ENCODE results near the gene PARM1.

PARM1 gene, protein sequence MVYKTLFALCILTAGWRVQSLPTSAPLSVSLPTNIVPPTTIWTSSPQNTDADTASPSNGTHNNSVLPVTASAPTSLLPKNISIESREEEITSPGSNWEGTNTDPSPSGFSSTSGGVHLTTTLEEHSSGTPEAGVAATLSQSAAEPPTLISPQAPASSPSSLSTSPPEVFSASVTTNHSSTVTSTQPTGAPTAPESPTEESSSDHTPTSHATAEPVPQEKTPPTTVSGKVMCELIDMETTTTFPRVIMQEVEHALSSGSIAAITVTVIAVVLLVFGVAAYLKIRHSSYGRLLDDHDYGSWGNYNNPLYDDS

DNA sequence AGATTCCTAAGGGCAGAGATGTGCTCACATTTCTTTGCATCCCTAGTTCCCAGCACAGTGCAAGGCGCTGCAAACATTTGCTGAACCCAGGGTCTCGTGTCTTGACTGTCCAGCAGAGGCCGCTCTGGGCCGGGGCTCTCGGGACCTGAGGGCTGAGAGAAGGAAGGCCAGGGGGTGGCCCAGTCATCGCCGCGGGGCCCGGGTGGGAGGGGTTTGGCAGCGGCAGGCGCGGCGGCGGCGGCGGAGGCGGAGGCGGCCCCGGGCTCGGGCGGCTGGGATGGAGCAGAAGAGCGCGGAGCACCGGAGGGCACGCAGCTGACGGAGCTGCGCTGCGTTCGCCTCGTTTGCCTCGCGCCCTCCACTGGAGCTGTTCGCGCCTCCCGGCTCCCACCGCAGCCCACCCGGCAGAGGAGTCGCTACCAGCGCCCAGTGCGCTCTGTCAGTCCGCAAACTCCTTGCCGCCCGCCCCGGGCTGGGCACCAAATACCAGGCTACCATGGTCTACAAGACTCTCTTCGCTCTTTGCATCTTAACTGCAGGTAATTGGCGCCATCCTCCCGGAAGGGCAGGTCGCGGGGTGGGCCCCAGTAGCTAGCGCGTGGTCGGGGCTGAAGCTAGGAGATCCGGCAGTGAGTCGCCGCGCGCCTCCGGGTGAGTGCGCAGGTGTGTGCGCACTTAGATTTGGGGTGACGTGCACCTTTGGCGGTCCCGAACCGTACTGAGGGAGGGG is at the start of gene PARM1:
Gene PARM1 (plus strand): TSS at position 285 of the 730 bp plus-strand sequence. CDS start 212 bp downstream, at position 497.
- no peak for DNase-seq (ENCODE audit: low read depth)

DNA sequence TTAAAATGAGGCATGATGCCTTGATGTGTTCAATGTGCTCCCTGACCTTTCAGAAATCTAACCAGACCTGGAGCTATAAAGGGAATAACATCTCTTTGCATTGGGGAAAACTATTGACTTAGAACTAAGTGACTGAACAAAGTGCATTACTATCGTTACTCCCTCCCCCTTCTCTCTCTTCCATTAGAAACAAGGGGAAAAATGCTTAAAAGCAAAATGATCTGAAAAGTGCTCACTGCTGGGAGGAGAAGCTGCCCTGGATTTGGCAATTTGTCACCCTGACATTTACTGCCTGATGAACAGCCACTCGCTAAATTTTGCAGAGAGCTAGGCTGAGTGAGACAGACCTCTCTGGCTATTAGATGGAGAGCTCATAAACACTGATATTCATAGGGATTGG is 48.6 kb upstream of the PARM1 start:
- no peak for DNase-seq (ENCODE audit: low read depth)

DNA sequence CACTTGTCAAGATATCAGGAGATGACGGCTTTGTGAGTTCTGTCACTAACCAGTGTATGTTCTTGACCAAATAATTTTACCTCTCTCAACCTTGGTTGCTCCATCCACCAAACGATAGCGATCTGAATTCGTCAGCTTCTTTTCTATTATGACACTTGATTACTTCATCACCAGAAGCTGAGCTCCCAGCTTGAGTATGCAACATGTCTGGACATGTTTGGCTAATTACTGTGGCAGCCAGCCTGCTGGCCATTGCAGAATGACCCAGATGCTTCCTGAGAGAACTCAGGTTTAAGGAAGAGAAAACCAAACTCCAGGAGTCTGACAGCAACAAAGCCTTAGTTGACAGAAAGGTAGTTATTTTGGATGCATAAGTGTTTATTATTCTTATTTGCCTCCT is 46.4 kb upstream of the PARM1 start:
- DNase-seq (ENCODE audit: low read depth), result no peak

DNA sequence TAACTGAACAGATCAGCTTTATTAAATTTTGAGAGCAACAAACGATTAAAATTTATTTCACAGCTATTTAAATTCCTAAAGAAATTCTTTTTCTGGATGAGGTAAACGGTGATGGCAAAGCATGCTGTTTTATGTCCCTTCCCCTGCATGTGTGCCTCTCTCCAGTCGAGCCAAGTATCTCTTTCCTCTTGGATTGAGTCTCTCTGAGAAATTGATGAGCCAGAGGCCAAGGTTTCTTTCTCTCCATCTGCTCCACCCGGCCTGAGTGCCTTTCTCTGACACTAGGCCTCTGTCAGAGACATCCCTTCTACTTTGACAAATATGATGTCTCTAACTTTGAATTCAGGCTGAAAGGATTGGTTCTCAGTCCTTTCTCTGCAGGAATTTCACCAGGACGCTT is 42.6 kb upstream of the PARM1 start:
- no peak for DNase-seq (ENCODE audit: low read depth)

DNA sequence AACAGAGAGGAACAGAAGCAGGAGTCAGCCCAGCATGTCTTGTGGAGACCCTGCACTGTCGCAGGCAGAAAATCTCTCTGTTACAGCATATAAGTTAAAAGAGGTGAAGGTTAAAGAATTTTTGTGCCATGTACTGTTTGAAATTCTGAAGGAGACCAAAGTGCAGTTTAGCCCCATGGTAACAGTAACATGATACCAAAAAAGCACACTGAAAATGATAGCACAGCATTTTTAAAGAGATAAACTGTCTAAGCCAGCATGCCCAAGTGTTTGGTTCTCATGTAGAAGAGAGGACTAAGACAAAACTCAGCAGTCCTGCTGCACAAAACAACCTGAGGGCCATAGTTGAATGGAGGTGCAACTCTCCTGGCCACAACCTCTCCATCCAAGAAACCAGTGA is 41.9 kb upstream of the PARM1 start:
- no peak for DNase-seq (ENCODE audit: low read depth)

DNA sequence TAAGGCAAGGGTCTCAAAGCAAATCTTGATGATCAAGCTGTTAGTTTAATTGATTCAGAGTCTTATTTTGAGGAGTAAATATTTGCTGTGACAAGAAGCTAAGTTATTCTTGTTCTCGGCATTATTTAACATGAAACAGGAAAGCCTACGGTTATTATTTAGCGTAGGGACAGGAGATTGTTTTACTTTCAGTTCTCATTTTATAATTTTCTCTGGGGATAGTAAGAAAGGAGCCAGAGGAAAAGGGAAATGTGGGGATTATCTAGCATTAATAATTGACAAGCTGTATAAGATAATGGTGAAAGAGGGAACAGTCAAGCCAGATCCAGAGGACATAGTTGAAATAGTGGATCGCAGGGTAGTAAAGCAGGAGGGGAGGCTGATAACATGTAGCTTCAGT is 39.7 kb upstream of the PARM1 start:
- DNase-seq (ENCODE audit: low read depth), result no peak

DNA sequence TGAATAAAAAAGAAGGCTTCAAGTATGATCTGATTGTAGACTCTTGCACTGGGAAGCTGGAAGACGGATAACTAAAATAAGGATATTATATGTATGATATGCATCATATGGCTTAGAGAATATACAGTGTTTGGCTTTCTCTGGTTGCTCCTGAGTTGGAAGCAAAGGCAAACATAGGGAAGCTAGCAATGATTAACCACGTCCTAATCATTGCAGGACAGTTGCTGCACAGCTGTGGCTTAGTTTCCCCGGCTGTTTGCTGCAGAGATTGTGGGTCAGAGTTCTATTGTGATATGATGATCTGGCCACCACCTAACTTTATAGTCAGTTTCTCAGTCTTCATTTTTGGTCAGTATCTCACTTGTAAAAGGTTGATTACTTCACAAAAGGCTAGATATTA is 36.3 kb upstream of the PARM1 start:
- DNase-seq (ENCODE audit: low read depth), result no peak

DNA sequence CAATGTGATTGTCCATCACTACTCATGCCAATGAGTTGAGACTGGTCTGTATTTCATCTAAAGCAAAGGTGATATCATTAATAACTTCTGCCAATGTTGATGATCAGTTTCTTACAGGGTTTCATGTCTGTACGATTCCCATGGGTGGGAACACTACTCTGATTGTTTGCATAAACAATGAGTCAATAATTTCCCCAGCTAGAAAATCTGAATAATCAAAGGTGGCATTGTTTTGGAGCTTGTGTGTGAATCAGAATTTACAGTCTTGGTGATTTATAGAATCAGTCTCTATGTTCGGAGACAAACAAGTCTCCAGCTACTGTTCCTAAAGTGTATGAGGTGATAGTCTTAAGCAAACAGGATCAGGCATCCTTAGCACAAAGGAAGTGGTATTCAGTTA is 35.5 kb upstream of the PARM1 start:
- no peak for DNase-seq (ENCODE audit: low read depth)

DNA sequence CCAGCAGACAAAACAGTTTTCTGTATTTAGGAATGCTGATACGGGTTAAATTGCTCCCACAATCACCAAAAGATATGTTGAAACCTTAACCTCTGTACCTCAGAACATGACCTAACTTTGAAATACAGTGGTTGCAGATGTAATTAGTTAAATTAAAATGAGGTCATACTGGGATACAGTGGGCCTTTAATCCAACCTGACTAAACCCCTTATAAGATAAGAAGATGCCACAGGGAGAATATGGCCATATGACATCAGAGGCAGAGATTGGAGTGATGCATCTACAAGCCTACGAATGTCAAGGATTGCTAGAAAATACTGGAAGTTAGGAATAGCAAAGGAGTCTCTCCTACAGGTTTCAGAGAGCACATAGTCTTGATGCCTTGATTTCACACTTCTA is 32.1 kb upstream of the PARM1 start:
- no peak for DNase-seq (ENCODE audit: low read depth)

DNA sequence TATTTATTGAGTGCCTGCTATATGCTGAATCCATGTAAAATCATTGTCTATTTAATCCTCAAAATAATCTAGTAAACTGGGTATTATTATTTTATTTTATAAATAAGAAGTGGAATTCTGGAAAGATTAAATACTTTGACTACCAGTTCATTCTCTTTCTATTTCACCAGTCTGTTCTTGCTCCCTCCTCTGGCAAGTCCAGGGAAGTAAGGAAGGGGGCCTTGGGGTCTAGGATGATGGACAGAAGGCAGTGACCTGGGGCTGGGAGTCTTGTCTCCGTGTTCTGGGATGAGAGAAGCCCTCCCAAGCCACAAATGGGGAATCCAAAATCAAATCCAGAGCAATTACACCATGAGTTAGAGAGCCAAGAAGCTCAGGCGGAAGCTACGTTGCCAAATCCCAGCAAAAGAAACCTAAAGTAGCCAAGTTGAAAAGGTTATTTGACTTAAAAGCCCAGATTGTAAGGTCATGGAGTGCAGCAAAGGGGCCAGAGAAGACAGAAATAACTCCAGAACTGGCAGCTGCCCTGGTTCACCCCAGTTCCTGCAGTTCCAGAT is 28.3 kb upstream of the PARM1 start:
- no peak for DNase-seq (ENCODE audit: low read depth)

DNA sequence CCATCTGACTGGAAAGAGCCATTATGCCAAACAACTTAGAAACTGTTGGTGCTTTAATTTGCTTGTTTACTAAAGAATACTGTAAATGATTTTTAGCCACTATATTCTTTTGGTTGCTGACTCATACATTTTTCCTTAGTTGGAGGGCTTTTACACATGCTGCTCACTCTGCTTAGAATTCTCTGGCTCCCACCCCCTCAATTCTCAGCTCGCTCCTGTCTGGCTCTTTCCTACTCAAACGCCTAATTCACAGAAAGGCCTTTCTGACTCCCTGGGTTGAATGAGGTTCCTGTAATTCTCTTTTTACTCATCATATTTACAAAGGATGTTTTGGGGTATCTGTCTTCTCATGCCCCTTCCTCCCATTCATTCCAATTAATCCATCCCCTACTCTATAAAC is 26.1 kb upstream of the PARM1 start:
- DNase-seq (ENCODE audit: low read depth), result no peak

DNA sequence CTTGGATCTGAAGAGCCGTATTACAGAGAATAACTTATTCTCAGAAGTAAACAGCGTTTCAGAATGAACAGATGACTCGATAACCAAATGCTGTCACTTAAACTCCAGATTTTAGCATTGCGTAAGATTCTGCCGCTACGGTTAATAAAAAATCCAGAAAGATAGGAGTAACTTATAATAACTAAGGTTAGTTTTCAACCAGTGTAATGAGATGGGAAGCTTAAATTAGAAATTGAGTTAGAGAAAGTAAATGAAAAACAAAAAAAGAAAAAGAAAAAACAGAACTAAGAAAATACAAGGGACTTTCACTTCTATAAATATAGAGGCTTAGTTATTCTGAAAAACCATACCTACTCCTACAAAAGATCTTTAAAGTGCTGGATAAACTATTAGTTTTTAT is 13.1 kb upstream of the PARM1 start:
- DNase-seq (ENCODE audit: low read depth), result no peak

DNA sequence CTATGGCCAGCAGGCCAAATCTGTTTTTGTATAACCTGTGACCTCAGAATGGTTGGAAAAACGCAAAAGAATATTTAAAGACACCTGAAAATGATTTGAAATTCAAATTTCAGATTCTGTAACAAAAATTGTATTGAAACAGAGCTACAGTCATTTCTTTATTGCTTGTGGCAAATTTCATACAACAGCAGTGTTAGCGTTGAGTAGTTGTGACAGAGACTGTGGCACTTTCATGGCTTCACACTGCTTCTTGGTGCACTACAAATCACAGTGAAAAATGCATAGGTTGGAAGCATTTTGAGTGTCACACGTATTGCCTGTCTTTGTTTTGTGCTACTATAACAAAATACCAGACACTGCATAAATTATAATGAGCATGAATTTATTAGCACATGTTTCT is 12.2 kb upstream of the PARM1 start:
- no peak for DNase-seq (ENCODE audit: low read depth)

DNA sequence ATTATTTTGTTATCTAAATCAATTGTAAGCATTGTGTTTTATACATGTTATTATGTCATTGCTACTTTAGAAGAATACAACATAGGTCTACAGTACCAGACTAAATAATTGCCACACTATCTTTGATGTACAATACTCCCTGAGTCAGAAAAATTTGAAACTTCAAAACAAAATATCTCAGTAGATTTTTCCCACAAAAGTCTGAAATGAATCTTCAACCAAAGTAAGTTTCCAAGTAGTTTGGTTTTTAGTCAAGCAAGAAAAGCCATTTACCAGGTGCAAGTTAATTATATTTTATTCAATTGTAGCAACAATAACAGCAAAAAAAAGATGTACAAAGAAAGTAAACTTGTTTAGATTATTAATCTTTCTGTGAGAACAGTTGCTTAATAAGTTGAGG is 11.4 kb upstream of the PARM1 start:
- no peak for DNase-seq (ENCODE audit: low read depth)

DNA sequence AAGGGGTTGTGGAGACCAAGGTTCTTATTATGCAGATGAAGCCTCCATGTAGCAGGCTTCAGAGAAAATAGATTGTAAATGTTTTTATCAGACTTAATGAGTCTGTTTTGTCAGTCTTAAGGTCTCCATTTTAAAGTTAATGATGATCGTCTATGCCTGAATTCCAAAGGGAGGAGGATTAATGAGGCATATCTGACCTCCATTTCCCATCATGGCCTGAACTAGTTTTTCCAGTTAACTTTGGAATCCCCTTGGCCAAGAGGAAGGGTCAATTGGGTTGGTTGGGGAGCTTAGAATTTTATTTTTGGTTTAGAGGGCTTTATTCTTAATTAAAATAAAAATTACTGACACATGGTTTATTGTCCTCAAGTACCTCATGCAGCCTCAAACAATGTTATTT is 6.9 kb upstream of the PARM1 start:
- DNase-seq (ENCODE audit: low read depth), result no peak

DNA sequence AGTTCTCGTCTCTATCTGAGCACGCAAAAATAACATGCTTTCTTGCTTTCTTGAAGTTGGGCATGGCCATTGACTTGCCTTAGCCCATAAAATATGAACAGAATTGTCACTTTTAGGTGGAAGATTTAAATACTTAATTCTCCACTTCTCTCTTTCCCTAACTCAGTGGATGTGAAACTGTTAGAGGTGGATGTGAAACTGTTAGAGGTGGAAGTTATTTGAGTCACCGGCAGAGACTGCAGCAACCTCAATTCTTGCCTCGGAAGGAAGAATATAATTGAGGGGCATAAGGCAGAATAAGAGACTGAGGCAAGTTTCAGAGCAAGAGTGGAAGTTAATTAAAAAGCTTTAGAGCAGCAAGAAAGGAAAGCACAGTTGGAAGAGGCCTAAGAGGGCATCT is 2.8 kb upstream of the PARM1 start:
- DNase-seq (ENCODE audit: low read depth), result no peak

DNA sequence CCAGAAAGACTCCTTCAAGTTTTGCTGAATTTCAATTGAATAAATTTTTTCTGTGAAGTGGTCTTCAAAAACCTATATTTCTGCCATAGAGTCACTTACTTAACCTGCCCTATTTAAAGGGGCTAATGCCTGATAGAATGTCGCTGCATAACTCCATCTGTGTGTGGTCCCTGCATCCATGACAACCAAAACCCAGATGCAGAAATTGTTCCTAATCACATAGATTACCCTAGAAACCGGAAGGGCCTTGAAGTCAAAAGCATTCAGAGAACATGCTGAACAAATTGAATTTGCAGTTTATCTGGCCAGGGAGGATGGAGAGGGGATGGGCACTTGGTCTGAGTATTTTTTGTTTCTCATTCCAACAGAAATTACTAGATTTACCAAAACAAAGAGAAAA is 1.5 kb upstream of the PARM1 start:
- no peak for DNase-seq (ENCODE audit: low read depth)

DNA sequence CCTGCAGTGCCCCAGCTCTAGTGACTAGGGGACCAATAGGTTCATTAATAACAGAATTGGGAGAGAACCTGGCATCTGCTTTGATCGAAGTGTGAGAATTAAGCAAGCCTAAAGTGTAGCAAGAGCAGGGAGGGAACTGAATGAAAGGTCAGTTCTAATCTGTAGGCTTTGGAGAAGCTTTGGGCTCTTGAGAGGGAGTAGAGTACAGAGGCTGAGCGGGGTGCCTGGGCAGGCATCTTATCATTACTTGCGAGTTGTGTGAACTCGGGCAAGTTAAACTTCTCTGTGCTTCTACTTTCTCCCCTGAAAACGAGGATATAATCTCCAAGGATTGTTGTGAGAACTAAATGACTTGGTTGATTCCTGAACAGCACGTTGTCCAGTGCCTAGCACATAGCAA is 906 bp upstream of the PARM1 start:
- no peak for DNase-seq (ENCODE audit: low read depth)

DNA sequence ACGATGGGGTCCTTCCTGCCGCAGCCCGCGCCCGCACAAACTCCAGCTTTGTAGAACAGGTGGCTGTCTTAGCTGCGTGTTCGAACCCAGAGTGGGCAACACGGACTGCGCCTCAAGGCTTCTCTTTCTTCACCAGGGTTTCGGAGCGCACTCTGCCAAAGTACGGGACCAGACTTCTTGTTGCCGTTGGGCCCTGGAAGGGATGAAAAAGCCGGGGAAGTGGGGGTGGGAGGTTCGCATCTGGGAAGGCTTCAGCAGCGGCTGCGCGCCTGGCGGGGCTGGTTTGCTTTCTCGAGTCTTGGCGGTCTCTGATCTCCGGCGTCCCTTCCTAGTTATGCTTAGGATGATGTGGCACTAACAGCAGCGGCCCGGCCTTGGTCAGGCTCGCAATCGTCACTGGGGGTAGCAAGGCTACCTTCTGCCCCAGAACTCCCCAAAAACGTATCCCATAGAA is 673 bp downstream of the PARM1 start:
- no peak for DNase-seq (ENCODE audit: low read depth)

DNA sequence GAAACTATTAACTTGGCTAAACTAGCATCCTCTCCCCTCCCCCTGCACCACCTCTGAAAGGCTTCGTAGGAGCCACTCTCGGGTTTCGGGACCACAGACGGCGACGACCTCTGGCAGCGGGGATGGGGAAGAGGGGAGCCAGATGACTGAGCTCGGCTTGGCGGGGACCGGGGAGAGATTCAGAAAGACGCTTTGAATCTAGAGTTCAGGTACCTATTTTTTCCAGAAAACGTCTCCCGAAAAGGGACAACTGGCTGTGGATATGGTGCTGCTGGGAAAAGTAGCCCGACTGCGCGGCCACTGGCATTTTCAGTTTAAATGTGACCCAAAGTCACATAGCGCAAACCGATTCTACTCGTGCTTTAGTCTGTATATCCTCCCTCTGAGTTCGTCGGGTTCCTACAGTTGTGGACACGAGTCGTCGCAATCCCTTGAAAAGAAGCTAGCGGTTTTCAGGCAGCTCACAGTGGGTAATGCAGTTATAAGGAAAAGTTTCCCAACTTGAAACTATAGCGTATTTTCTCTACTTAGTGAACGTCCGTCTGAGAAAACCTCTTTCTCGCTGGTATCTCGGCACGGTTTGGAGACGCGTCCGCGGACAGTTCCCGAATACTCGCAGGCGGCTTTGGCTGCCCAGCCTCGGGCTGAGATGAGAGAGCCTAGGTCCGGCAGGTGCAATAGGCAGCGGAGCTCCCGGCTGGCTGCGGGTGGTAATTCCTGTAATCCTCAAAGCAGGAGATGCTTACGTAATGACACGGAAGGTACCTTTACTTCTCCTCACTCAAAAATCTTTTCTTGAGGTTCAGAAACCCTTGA is 1.3 kb downstream of the PARM1 start:
- no peak for DNase-seq (ENCODE audit: low read depth)

DNA sequence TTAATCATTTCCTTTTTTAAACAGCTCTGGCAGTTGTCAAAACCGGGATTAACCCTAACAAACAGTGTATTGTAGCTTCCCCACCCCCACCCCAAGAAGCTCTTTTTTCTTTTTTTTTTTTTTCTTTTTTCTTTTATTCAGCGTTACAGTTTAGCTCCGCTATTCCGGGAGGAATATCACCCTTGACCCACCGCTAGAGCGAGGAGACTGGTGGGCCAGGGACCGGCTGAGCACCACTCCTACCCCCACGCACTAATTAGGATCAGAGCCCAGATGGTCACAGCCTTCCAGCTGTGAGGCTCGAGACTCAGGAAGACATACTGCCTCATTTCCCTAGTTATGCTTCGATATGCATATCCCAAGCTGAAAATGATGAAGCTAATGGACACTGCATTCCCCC is 2.0 kb downstream of the PARM1 start:
- DNase-seq (ENCODE audit: low read depth), result no peak

DNA sequence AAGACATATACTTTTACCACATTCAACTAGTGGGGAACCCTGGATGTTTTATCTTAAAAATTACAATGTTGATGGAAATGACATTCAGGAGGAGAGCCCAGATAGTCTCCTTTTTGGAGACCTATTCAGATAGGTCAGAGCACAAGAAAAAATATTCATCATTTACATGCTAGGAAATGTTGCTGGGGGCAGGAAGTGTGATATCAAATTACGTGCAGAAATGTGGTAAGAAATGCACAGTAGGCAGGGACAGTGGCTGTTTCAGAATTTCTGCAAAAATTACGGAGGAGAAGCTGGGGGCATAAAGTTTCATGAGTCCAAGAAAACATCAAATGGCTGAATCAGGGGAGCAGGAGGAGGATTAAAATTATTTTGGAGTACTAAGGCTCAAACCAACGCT is 8.2 kb downstream of the PARM1 start:
- DNase-seq (ENCODE audit: low read depth), result no peak
